CD4-positive, alpha-beta T cell treated with Interleukin-1 beta for 1 hour (primary cell): ENCODE results near the gene PLAAT2.

Experiments
- DNase-seq, 2 donors: peaks; one replicate each; pipeline ENCODE4 v3.0.0-alpha.2; 2020 to 2022

PLAAT2 gene

DNA sequence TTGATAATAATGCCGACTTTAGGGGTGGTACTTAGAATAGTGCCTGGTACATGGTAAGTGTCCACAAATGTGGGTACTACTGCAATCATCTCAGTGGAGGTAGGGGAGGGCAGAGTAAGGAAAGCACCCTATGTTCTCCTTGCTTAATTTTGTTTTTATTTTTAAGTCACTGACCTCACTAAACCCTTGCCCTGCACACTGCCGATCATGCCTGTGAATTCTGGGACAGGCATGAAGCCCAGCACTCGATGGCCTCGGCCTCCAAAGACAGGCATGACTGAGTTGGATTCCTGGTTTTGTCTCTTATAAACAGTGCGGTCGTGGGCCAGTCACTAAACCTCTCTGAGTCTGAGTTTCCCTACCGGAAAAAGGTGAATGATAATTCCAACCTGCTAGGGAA is 50.4 kb downstream of the PLAAT2 start:
- DNase-seq = no peak

DNA sequence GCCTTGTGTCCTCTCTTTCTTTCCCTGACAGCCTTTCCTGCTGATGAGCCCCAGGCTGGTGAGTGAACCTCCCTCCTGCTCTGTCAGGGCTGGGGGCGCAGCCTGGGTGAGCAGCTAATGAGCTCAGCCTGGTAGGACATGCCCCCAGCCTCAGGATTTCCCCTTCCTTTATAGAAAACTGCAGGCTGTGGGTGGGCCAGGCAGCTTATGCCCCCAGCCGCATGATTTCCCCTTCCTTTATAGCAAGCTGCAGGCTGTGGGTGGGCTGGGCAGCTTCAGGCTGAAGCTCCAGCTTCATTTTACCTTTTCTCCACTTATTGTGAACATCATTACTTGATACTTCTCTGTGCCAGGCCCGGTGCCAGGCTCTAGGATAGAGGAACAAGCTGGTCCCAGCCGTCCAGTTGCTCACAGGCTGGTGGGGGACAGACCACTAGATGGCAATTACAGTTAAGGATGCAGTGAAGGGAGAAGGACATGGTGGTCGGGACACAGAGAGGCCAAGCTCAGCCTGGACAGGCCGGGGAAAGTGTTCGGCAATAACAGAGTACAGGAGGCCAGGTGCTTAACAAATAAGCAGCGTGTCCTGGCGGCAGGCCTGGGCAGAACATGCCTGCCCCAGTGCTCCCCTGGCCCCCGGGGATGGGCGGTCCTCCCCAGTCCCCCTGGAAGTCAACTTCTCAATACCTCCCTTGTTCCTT is 52.0 kb downstream of the PLAAT2 start:
- no peak for DNase-seq

DNA sequence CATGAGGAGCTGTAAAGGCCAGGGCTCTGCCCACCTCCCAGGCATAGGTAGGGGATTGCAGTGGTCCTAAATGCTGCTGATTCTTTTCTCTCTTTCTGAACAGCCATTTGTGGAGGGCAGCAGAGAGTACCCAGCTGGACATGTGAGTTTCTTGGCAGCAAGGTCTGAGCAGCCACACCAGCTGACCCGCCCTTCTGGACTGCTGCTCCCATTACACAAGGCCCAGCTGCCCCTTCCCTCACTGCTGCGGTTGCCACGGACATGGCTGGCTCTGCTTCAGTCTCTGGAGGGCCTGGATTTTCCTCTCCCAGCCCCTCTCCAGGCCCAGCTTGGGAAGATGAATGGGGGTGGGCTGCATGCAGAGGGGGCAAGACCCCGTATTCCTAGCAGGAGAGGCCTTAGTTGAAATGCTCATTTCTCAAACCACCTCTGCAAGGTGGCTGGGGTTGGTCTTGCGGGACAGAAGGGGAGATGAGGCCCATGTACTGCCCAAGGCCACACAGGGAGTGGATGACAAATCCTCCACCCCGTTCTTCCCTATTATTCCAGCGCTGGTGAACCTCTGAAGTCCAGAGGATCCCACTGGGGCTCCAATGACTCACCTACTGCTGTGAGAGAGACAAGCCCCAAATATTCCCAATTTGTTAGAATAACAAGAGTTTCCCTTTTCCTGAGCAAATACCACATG is 52.7 kb downstream of the PLAAT2 start:
- no peak for DNase-seq

DNA sequence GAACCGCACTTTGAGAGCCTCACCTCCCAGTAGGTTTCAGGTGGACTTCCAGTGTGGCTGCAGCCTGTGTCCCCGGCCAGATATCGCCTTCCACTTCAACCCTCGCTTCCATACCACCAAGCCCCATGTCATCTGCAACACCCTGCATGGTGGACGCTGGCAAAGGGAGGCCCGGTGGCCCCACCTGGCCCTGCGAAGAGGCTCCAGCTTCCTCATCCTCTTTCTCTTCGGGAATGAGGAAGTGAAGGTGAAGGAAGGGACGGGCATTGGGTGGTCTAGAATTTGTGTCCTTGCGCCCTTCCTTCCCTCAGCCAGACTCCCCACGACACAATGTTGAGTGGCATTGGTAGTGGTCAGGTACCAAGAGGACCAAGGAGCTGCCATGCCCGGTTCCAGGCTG is 54.4 kb downstream of the PLAAT2 start:
- DNase-seq = no peak

- DNase-seq = peak in 1 of 2 donors; percentile 31
Measured at GRCh38 chr11:63508009-63508408, 55.2 kb downstream of the PLAAT2 start.

DNA sequence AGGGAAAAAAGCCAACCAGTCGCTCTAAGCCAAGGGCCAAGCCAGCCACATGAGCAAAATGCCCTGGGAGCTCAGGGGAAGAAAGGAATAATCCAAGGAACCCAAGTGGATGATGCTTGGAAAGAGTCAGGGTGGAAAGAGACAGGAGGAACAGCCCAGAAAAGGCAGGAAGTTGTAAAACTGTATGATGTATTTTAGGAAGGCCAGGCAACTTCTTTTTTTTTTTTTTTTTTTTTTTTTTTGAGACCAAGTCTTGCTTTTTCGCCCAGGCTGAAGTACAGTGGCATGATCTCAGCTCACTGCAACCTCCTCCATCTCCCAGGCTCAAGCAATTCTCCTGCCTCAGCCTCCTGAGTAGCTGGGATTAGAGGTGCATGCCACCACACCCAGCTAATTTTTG is 55.7 kb downstream of the PLAAT2 start:
- no peak for DNase-seq

DNA sequence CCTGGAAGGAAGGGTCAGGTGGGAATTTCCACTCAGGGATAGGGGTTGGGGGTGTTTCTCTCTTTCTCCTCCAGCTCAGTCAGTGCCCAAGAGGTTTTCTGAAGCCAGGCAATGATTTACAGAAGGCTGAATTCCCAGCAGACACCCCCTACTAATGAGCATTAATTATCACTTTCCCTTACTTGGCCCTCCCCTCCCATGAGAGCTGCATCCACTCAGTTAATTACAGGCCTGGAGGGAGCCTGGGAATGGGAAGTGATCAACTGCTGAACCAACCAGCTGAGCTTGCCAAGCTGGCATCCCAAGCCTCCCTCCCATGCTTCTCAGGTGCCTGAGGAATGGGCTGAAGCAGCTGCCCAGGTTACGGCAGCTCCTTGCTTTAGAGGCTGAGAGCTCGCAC is 56.3 kb downstream of the PLAAT2 start:
- DNase-seq = no peak

GRCh38 chr11:63505857-63506528 is 57.2 kb downstream of the PLAAT2 start, which contains the start of gene LGALS12:
Gene LGALS12 (plus strand): TSS chr11:63506084. CDS start chr11:63506459, 375 bp downstream.
- DNase-seq = peak in 1 of 2 donors; percentile 27

GRCh38 chr11:63504933-63505586 is 58.1 kb downstream of the PLAAT2 start:
- DNase-seq = no peak

- DNase-seq = no peak
Measured at GRCh38 chr11:63504054-63504453, 59.1 kb downstream of the PLAAT2 start.

DNA sequence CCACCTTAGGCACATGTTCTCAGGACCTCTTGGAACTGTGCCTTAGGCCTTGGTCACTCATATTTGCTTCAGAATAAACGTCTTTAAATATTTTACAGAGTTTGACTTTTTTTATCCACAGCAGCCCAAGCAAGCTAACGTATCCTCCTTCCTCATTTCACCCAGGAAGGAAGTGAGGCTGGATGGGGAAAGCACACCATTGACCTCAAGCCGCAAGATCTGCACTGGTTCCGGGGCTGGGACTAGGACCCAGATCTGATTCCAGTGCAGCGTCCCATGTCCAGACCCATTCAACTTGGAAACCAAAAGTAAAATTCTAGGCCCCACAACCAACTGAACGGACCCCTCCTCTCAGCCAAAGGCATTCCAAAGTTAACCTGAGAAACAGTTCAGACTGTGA is 59.7 kb downstream of the PLAAT2 start:
- DNase-seq = peak; percentile 9 to 49
